GM21526 (cell line): ENCODE measurements around the gene MKRN1.
"Not testable (repeated sequence)": the region's sequence is repeated elsewhere in the genome, so short reads cannot be mapped to it uniquely, and the experiment has no call there.

ENCODE experiments used
- ATAC-seq: cut with Tn5 transposase; IDR thresholded peaks from one replicate; pipeline ENCODE4 v1.9.1; 2021; ENCODE audit warnings: moderate library complexity; ENCODE audit not compliant: unreplicated experiment, low FRiP score

The MKRN1 gene

DNA sequence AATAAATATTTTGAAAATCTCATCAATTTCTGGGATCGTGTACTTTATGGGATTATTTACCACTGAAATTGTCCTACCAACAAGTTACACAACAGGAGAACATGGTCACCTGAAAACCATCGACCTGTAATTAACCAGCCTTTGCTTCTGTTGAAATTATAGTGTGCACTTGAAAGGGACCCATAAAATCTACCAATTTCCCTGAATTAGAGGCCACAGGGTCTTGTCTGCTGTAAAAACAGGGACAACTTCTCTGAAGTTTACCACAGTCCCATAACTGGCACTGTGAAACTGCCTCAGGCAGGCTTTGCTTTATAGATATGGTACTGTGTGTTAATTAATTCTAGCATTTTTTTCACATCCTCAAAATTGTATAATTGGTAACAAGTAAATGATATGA, 37.8 kb downstream of the MKRN1 start:
- ATAC-seq = no peak

DNA sequence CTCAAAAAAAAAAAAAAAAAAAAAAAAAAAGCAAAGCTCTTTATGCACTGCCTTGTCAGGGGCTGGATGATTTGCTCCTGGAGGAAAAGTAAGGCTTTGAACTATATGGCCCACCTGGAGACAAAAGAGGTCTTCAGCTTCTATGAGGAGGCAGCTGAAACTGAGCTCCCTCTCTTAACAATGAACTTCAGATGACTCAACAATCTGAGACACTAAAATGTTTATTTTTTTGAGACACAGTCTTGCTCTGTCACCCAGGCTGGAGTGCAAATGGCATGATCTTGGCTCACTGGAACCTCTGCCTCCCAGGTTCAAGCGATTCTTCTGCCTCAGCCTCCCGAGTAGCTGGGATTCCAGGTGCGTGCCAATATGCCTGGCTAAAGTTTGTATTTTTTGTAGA, 38.7 kb downstream of the MKRN1 start:
- no peak for ATAC-seq

GRCh38 chr7:140439359-140439758, 39.9 kb downstream of the MKRN1 start:
- ATAC-seq = no peak

DNA sequence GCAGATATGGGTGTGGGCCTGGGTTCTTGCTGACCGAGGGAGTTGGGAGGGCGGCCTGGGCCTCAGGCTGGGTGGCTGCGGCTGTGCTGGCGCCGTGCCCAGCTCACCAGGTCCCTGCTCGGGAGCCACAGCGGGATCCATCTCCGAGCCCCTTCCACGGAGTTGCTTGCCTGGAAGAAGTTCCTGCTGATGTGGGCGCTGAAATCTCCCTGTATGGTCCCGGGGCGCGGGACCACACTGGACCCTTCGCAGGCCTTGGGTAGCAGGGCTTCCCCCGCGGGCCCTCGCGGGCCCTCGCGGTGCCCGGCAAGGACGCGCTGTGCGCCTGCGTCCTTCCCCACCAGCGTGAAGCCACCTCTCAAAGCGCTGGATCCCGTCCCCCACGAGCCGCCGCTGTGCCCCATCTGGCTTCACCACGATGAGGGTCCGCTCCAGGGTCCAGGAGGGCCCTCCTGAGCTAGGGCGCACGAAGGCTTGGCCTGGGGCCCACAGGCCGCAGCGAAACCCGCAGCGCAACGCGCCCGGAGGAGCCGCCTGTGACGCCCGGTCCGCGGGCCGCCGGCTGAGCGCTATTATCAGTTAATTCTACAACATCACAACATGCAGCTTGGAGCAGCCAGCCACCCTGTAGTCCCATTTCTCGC, 43.9 kb downstream of the MKRN1 start:
- ATAC-seq = no peak

DNA sequence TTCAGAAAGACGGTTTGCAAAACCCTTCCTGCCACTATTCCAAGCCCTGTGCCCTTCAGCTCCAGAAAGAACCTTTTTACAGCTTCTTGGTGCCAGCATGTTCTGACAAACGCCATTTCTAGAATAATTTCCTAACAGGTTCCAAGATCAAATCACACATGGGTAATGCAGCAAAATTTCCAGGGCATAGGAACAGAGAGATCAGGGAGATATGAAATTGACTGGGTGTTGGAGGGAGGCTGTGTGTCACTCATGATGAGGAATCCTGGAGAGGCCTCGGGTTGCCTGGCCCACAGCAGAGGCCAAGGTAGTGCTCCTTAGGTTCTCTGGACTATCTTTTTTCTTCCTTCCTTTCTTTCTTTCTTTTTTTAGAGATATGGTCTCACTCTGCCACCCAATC, 45.9 kb downstream of the MKRN1 start:
- no peak for ATAC-seq

DNA sequence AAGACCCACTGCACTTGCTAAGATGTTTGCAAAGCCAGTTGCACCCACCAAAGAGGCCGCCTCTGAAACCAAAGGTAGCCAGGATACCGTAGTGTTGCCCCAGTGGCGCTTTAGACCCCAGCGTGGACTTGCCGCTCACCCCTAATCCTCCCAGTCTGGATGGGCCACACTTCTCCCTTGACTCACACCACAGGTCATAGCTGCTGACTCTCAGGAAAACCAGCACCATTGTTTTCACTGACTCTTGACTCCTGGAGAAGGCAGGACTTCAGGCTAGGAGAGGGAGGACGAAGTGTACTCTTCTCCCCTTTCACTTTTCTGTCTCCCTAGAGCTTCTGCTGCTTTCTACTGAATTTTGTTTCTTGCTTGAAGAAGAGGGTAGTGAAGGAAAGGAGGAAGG, 53.2 kb downstream of the MKRN1 start:
- ATAC-seq = no peak

DNA sequence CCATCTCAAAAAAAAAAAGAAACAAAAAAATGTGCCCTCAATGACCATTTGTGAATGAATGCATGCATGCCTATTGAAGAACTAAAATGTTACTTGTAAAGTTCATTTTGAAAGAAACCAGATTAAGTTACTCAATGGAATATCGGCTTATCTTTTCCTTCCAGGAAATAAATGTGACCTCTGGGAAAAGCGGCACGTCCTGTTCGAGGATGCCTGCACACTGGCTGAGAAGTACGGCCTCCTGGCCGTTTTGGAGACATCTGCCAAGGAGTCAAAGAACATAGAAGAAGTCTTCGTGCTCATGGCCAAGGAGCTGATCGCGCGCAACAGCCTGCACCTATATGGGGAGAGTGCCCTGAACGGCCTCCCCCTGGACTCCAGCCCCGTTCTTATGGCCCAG, 53.6 kb downstream of the MKRN1 start:
- no peak for ATAC-seq

DNA sequence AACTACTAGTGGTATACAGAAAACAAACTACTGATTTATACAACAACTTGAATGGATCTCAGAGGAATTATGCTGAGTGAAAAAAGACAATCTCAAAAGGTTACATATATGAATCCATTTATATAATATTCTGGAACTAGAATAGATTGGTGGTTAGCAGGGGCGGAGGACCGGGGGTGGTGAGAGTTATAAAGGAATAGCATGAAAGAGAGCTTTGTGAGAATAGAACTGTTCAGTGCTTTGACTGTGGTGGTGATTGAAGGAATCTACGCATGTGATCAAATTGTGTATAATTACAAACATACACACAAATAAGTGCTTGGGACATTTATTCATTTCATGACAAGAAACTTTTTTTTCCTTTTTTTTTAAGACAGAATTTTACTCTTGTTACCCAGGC, 55.8 kb downstream of the MKRN1 start:
- ATAC-seq = no peak

GRCh38 chr7:140421521-140421920, 57.8 kb downstream of the MKRN1 start:
- ATAC-seq = no peak

- ATAC-seq = no peak
These were observed 60.7 kb downstream of the MKRN1 start for GRCh38 chr7:140418653-140419052.

GRCh38 chr7:140418156-140418472, 61.2 kb downstream of the MKRN1 start:
- ATAC-seq = not testable (repeated sequence)

GRCh38 chr7:140417456-140418155, 61.7 kb downstream of the MKRN1 start:
- ATAC-seq = no peak

- ATAC-seq = no peak
These were observed 62.7 kb downstream of the MKRN1 start for GRCh38 chr7:140416560-140416959.

DNA sequence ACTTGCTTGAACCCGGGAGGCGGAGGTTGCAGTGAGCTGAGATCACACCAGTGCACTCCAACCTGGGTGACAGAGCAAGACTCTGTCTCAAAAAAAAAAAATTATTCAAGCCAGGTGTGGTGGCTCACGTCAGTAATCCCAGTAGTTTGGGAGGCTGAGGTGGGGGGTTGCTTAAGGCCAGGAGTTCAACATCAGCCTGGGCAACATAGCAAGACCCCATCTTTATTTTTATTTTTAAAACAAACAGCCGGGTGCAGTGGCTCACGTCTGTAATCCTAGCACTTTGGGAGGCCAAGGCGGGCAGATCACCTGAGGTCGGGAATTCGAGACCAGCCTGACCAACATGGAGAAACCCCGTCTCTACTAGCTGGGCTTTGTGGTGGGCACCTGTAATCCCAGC, 63.5 kb downstream of the MKRN1 start:
- ATAC-seq = not testable (repeated sequence)

DNA sequence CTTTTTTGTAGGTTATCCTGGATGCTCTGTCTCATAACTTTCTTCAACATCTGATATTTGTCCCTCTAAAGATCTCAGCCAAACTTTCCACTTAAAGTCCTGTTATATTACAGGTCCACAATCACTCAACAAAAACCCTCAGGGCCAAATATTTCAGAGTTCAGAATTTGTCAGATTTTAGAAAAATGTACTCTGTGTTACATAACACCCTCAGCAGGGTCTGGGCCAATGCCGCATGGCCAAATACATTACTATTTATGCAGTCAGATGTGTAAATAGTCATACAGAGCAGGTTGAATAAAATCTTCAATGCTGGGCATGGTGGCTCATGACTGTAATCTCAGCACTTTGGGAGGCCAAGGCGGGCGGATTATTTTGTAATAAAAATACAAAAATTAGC, 63.9 kb downstream of the MKRN1 start:
- no peak for ATAC-seq

GRCh38 chr7:140404565-140405065, 74.7 kb downstream of the MKRN1 start:
- no peak for ATAC-seq

GRCh38 chr7:140403878-140404564, 75.3 kb downstream of the MKRN1 start, which contains the start of gene RAB19:
Gene RAB19 (plus strand): TSS chr7:140404058. CDS start chr7:140407647, 3,589 bp downstream.
- no peak for ATAC-seq
